Activated CD4-positive, alpha-beta T cell treated with anti-CD3 and anti-CD28 coated beads, Interleukin-2, Interleukin-4, amounts not matched to agents 100 ng/mL and 50 ng/mL, durations not matched to agents 16 hours and 8 hours (primary cell): ENCODE measurements around the gene ZMYND12.

Experiments
- DNase-seq: peaks from one replicate; pipeline ENCODE4 v3.0.0-alpha.2; 2020; ENCODE audit warnings: low spot score

ZMYND12 gene

GRCh38 chr1:42392255-42392654 is 63.6 kb downstream of the ZMYND12 start:
- no peak for DNase-seq

- no peak for DNase-seq
Measured at GRCh38 chr1:42386051-42386450, 69.8 kb downstream of the ZMYND12 start.

- no peak for DNase-seq
Measured at GRCh38 chr1:42385283-42385682, 70.5 kb downstream of the ZMYND12 start.

- DNase-seq = no peak
Measured at GRCh38 chr1:42381280-42381673, 74.5 kb downstream of the ZMYND12 start.

- DNase-seq = peak; percentile 42
Measured at GRCh38 chr1:42380586-42381279, 75.1 kb downstream of the ZMYND12 start, which contains the start of gene RIMKLA. Gene RIMKLA (plus strand): TSS chr1:42380792. CDS start chr1:42380935, 143 bp downstream.
